T47D (cell line): ENCODE measurements around the gene ZCCHC14.
"Not testable (repeated sequence)": the region's sequence is repeated elsewhere in the genome, so short reads cannot be mapped to it uniquely, and the experiment has no call there.

Experiments used
- DNase-seq, 2 experiments: peaks; one replicate each; pipeline versions ENCODE4 v3.0.0 to v3.0.0-alpha.2; 2011 to 2012; ENCODE audit warnings: low read depth in 1 of 2, low spot score in 1 of 2
- JUND ChIP-seq: IDR thresholded peaks from 2 replicates; pipeline ENCODE4 v1.6.1; 2012; ENCODE audit warnings: low read depth
- in situ Hi-C: cut with HindIII; loops from 2 replicates; pipeline ENCODE4 v1.10.0; 2016; ENCODE audit warnings: low sequenced_read_pairs, low pct_unique_long_range_greater_than_20kb

ZCCHC14 gene

DNA sequence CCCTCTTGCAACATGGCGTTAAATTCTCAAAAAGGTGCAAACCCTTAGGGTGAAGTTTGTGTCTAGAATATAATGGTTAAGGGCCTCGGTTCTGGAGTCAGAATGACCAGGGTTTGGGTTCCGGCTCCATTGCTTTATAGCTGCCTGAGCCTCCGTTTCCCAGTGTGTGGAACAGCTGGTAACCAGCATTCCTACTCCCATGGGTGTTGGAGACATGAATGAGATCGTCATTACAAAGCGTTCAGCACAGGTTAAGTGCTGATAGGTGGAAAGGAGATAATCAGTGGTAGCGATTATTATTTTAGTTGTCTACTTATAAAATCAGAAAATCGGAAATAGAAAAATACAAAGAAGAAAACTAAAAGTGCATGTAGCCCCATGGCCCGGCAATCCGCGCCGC is 23.5 kb upstream of the ZCCHC14 start:
- DNase-seq = no peak
- in situ Hi-C loops = no loop called here
- no peak for TF ChIP-seq JUND

- TF ChIP-seq JUND = no peak
- no peak for DNase-seq
- in situ Hi-C loops = no loop called here
These were observed 22.9 kb upstream of the ZCCHC14 start for GRCh38 chr16:87515475-87516330.

DNA sequence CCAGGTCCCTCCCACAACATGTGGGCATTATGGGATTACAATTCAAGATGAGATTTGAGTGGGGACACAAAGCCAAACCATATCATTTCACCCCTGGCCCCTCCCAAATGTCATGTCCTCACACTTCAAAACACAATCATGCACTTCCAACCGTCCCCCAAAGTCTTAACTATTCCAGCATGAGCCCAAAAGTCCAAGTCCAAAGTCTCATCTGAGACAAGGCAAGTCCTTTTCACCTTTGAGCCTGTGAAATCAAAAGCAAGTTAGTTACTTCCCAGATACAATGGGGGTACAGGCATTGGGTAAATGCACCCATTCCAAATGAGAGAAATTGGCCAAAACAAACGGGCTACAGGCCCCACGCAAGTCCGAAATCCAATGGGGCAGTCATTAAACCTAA is 17.0 kb upstream of the ZCCHC14 start:
- DNase-seq, in situ Hi-C loops: not testable (repeated sequence)

DNA sequence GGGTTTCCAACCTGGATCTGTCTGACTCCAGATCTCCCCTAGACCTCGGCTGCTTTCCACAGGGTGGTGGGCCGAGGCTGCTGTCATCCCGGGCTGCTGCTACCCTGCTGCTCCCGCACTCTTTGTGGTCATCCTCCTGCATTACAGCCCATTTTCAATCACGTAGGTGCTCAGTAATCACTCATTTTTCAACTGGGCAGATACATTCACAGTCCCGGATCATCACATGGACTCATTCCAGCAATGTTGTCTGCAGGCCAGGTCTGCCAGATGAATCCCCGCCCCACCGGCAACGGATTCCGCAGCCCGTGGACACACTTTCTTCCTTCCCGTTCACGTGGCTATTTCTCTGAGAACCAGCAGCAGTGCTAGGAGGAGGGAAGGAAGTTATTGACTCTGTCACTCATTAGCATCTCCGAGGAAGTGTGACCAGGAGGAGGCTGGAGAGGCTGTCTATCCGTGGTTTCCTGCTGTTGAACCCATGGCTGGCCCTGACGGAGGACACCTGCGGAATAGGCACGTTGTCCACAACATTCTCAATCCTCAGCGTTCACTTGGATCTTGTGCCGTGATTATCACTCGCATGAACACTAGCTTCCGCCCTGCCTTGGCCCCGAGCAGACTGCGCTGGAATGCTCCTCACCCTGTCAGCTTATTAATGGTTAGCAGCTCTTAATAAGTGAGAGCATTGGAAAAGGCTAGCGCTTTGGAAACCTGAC is 14.7 kb upstream of the ZCCHC14 start:
- in situ Hi-C loops = no loop called here
- no peak for TF ChIP-seq JUND
- DNase-seq = no peak

GRCh38 chr16:87506423-87507350 is 13.9 kb upstream of the ZCCHC14 start:
- no peak for TF ChIP-seq JUND
- DNase-seq = no peak
- in situ Hi-C loops = no loop called here

- in situ Hi-C loops = no loop called here
- DNase-seq = no peak
- no peak for TF ChIP-seq JUND
These were observed 13.0 kb upstream of the ZCCHC14 start for GRCh38 chr16:87505834-87506233.

DNA sequence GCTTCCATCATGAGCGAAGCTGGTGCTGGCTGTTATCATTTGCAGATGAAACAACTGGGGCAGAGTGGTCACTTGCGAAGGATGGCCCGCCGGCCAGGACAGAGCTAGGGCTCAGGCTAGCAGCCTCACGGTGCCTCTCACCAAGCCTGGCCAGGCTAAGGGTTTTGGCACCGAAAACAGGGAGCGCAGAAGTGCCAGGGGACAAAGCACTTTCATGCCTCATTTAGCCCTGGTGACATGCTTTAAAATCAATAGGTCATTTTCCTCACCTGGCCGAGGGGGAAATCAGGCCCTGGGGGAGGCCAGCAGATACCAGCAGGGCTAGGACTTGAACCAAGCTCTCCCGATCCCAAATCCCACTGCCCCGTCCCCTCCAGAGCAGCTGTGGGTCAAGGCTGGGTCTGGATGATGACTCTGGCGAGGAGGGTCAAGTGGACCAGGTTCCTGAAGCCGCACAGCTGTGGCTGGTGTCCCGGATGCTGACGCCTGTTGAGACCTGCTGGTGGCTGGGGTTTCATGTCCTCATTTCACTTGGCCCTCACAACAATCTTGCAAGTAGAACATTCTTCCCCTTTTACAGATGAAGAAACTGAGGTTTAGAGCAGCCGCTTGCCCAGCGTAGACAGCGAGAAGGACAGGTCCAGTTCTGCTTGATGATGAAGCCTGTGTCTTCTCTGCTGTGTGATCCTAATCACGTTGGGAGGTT is 10.6 kb upstream of the ZCCHC14 start:
- DNase-seq, in situ Hi-C loops: not testable (repeated sequence)

DNA sequence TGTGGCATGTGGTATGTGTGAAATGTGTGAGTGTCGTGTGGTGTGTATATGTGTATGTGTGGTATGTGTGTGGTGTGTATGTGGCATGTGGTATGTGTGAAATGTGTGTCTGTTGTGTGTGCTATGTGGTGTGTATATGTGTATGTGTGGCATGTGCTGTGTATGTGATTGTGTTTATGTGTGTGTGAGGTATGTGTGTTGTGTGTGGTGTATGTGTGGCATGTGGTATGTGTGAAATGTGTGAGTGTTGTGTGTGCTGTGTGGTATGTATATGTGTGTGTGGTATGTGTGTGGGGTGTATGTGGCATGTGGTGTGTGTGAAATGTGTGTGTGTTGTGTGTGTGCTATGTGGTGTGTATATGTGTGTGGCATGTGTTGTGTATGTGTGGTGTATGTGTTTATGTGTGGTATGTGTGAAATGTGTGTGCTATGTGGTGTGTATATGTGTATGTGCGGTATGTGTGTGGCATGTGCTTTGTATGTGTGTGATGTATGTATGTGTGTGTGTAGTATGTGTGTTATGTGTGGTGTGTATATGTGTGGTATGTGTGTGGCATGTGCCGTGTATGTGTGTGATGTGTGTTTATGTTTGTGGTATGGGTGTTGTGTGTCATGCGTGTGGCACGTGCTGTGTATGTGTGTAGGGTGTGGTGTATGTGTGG is 9.6 kb upstream of the ZCCHC14 start:
- in situ Hi-C loops = no loop called here
- DNase-seq = no peak
- TF ChIP-seq JUND = no peak

DNA sequence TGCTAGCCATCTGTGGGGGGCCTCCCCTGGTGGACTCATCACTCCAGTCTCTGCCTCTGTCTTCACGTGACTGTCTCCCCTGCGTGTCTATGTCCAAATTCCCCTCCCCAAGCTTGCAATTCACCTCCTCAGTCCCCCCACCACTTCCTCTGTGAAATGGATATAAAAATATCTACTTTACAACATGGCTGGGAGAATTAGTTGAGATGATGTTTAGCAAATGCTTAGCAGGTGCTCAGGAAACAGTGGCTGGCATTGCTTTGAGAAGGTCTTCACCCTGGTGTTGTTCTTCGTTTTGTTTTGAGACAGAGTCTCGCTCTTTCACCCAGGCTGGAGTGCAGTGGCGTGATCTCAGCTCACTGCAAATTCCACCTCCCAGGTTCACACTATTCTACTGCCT is 8.3 kb upstream of the ZCCHC14 start:
- in situ Hi-C loops = no loop called here
- no peak for DNase-seq

GRCh38 chr16:87499189-87499486 is 6.3 kb upstream of the ZCCHC14 start:
- no peak for DNase-seq
- TF ChIP-seq JUND = no peak
- in situ Hi-C loops = no loop called here

More for the DNA sequence above, 8.3 kb upstream of the ZCCHC14 start:
- TF ChIP-seq JUND = no peak

DNA sequence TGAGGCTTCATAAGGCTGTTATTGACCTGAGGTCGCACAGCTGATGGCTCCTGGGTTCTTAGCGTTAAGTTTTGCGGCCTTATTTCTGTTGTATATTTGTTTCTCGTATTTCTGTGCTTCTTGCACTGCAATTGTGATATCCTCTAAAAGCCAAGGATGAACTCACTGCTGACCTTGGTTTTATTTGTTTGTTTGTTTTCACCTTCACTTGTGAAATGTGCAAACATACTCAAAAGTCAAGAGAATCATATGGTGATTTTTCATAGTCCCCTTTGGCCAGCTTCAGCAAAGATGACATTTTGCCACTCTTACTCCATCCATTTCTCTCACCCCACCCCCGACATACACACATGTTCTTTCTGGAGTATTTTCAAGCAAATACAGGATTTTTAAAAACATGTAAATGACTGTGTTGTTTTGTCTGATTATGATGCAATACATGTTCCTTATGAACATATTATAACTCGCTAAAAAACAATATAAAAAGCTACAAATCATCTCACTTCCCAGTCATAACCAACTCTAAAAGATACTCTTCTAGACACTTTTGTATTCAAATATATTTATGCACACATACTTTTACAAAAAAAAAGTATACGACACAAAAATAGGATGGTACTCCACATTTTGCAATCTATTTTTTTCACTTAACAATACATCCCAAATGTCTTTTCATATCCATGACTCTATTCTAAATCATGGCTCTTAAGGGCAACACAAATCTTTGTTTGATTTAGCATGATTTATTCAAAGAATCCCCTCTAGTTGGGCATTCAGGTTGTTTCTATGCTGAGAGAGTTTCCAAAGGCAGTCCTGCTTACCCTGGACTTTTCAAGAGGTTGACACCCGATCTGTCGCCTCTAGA is 5.7 kb upstream of the ZCCHC14 start:
- no peak for DNase-seq
- in situ Hi-C loops = no loop called here
- TF ChIP-seq JUND = no peak

GRCh38 chr16:87497767-87498290 is 5.0 kb upstream of the ZCCHC14 start:
- in situ Hi-C loops, DNase-seq: not testable (repeated sequence)

- DNase-seq, in situ Hi-C loops: not testable (repeated sequence)
These were observed 4.4 kb upstream of the ZCCHC14 start for GRCh38 chr16:87497023-87497766.
